Dendritic cell treated with granulocyte-macrophage colony-stimulating factor and Interleukin-4, amounts not matched to agents 40 ng/mL and 50 ng/mL, for 4 days (primary cell): ENCODE measurements around the gene THEMIS2.
A peak's percentile ranks its signal among the peaks of the same experiment; 100 is the strongest.

ENCODE experiments used
- H3K27ac Mint-ChIP-seq: one replicate; pipeline ENCODE4 v1.8.0; 2022; ENCODE audit warnings: mild to moderate bottlenecking, mixed read lengths
- H3K27me3 Mint-ChIP-seq: one replicate; pipeline ENCODE4 v1.8.0; 2022; ENCODE audit warnings: mild to moderate bottlenecking, mixed read lengths
- H3K36me3 Mint-ChIP-seq: one replicate; pipeline ENCODE4 v1.8.0; 2022; ENCODE audit warnings: low read depth, mixed read lengths
- H3K4me1 Mint-ChIP-seq: one replicate; pipeline ENCODE4 v1.8.0; 2022; ENCODE audit warnings: low read depth, mixed read lengths
- H3K4me3 Mint-ChIP-seq: one replicate; pipeline ENCODE4 v1.8.0; 2022; ENCODE audit warnings: mild to moderate bottlenecking, moderate library complexity, mixed read lengths
- H3K9me3 Mint-ChIP-seq: one replicate; pipeline ENCODE4 v1.8.0; 2022; ENCODE audit warnings: mixed read lengths
- intact Hi-C: fragments of 100-400 bp; cut with micrococcal nuclease; formaldehyde crosslinking; loops from one replicate; pipeline ENCODE4 v1.15.0; 2022

THEMIS2 gene

DNA sequence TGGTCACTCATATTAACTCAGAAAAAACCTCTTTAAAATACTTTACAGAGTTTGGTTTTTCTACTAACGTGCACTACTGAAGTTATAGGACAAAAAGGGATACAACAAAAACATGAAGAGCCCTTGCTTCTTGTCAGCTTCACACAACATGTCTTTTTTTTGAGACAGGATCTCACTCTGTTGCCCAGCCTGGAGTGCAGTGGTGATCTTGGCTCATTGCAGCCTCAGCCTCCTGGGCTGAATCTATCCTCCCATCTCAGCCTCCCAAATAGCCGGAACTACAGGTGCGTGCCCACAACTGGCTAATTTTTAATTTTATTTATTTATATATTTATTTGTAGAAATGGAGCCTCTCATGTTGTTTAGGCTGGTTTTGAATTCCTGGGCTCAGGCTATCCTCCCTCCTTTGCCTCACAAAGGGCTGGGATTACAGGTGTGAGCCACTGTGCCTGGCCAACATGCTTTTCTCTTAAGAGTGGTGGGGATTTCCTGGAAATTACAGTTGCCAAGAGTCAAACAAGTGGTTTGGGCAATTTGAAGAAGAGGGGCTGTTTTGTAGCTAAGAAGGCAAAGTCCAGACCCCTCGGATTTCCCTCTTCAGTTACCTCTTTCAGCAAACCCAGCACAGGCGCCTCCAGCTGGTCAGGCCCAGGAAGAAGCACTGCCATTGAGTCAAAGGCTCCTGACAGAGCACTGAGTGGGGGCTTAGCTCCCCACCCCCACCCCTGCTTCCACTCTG, 56.0 kb downstream of the THEMIS2 start:
- peaks cover 6% of the 10 kb centered on the region for H3K27me3 Mint-ChIP-seq
- no peaks in the 10 kb centered on the region for H3K9me3 Mint-ChIP-seq
- H3K4me3 Mint-ChIP-seq = no peak overlapping the region
- intact Hi-C loops = no loop called here
- H3K4me1 Mint-ChIP-seq = peaks cover 22% of the 10 kb centered on the region
- no peaks in the 10 kb centered on the region for H3K36me3 Mint-ChIP-seq
- H3K27ac Mint-ChIP-seq = no peak overlapping the region

DNA sequence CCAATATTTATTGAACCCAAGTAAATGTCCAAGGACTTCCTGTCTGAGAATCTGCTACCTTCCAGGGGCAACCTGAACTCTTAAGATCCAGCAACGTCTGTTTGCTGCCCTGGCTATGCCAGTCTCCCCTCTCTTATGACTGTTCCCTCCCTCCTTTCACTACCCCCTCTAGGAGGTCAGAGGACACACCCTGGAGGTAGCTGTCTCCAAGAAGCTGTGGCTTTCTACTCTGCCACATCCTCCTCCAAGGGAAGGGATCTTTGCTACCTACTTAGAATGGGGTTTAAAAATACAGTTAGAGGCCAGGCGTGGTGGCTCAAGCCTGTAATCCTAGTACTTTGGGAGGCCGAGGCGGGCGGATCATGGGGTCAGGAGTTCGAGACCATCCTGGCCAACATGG, 58.8 kb downstream of the THEMIS2 start:
- Mint-ChIP-seq H3K4me3 (no peak overlapping the region), H3K27me3 (peaks cover 22% of the 10 kb centered on the region), H3K27ac (peak overlapping the region; percentile 54), H3K36me3 (no peaks in the 10 kb centered on the region), H3K4me1 (peaks cover 36% of the 10 kb centered on the region), H3K9me3 (no peaks in the 10 kb centered on the region)
- intact Hi-C loops = no loop called here

DNA sequence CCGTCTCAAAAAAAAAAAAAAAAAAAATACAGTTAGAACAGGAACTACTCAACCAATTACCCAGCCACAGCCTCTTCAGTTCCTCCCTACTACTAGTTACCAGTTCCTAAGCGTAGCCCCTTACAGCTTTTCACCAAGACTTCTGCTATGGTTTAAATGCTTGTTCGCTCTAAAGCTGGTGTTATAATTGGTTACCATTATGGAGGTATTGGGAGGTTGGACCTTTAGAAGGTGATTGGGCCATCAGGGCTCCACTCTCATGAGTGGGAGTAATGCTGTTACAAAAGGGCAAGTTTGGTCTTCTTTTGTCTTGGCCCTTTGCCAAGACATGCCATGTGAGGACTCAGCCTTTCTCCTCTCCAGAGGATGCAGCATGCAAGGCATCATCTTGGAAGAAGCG, 59.4 kb downstream of the THEMIS2 start:
- Mint-ChIP-seq H3K36me3 (no peaks in the 10 kb centered on the region), H3K4me1 (peaks cover 36% of the 10 kb centered on the region), H3K4me3 (no peak overlapping the region), H3K27ac (peak overlapping the region; percentile 54), H3K27me3 (peaks cover 26% of the 10 kb centered on the region), H3K9me3 (no peaks in the 10 kb centered on the region)
- intact Hi-C loops = no loop called here

DNA sequence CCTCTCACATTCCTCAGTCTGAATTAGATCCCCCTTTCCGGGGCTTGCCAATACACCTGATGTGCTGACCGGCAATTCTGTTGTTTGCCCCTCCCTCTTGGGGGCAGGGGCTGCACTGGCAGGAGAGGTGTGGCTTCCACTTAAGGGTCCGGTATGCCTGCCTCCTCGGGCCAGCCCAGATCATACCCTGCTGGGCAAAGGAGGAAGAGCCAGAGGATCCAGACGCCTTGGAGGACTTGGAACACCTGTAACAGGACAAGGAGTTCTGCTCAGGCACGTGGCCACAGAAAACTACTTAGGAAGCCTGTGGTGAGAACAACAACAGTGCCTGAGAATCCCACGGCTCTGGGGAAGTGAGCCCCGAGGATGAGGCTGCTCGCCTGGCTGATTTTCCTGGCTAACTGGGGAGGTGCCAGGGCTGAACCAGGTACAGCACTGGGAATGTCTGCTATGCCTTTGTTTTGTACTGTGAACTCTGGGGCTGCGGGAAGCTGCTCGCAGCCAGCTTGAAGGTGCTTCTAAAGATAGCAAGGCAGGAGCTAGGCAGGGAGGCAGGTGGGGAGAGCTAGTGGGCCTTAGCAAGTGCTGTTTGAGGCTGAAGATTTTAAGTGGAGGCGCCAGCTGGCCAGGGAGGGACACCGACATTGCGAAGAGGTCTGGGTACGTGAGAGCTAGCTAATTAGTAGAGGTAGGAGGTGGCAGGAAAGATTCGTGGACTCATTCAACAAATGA, 62.6 kb downstream of the THEMIS2 start, which contains the start of gene SMPDL3B:
SMPDL3B (plus strand) TSS at position 183 of the 732 bp plus-strand sequence; CDS start at position 367, 184 bp downstream.
- Mint-ChIP-seq H3K36me3 (no peaks in the 10 kb centered on the region), H3K4me1 (peaks cover 44% of the 10 kb centered on the region), H3K27ac (no peak within 1 kb of the TSS), H3K27me3 (peaks cover 22% of the 10 kb centered on the region), H3K4me3 (no peak within 1 kb of the TSS), H3K9me3 (no peaks in the 10 kb centered on the region)
- intact Hi-C loops = no loop called here

DNA sequence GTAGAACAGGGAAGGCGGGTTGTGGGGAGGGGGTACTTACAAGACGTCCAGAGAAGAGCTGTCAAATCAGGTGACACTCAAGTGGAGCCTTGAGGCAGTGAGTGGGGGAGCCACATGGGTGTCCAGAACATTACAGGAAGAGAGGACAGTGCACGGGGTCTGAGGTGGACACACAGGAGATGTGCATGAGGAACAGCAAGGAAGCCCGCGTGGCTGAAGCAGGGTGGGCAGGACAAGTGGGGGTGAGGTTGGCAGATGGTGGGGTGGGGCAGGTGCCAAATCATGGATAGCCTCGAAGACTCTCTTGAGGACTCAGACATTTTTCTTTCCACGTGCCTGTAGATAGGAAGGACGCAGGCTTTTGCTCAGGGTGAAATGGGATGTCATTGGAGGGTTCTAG, 63.4 kb downstream of the THEMIS2 start:
- H3K4me1 Mint-ChIP-seq = peaks cover 51% of the 10 kb centered on the region
- intact Hi-C loops = no loop called here
- no peak overlapping the region for H3K4me3 Mint-ChIP-seq
- H3K9me3 Mint-ChIP-seq = no peaks in the 10 kb centered on the region
- no peak overlapping the region for H3K27ac Mint-ChIP-seq
- H3K36me3 Mint-ChIP-seq = no peaks in the 10 kb centered on the region
- peaks cover 22% of the 10 kb centered on the region for H3K27me3 Mint-ChIP-seq
